ENCODE results near the gene CHDH.

Gene CHDH

GRCh38 chr3:53846134-53846850, at the start of gene CHDH, which contains the start of gene IL17RB:
CHDH (minus strand) TSS chr3:53846419; CDS start chr3:53824008, 22,411 bp downstream.
IL17RB (plus strand) TSS chr3:53846568; CDS start chr3:53846589, 21 bp downstream.
- Histone ChIP-seq H3K4me1 (ENCODE audit: control insufficient read depth, insufficient read depth, low read length) (no peaks in the 10 kb centered on the region), H3K27ac (ENCODE audit: low read depth, low read length) (no peak within 1 kb of the TSS), H3K9ac (ENCODE audit: low read length) (peak within 1 kb of the TSS; percentile 10), H3K4me3 (ENCODE audit: low read length) (peak within 1 kb of the TSS; percentile 65), H3K36me3 (ENCODE audit: control insufficient read depth, insufficient read depth, low read length) (no peaks in the 10 kb centered on the region), H3K27me3 (ENCODE audit: control insufficient read depth, insufficient read depth, low read length) (no peaks in the 10 kb centered on the region)

- no peaks in the 10 kb centered on the region for H3K36me3 ChIP-seq (ENCODE audit: control insufficient read depth, insufficient read depth, low read length)
- peak overlapping the region; percentile 90 for H3K27ac ChIP-seq (ENCODE audit: low read depth, low read length)
- H3K27me3 ChIP-seq (ENCODE audit: control insufficient read depth, insufficient read depth, low read length), result no peaks in the 10 kb centered on the region
- H3K4me1 ChIP-seq (ENCODE audit: control insufficient read depth, insufficient read depth, low read length), result peaks cover 11% of the 10 kb centered on the region
- H3K9ac ChIP-seq (ENCODE audit: low read length), result peak overlapping the region; percentile 52
- H3K4me3 ChIP-seq (ENCODE audit: low read length), result peak overlapping the region; percentile 76
Observed at GRCh38 chr3:53892286-53892637, 46.0 kb upstream of the CHDH start.

- H3K27ac ChIP-seq (ENCODE audit: low read depth, low read length), result peak within 1 kb of the TSS; percentile 90
- H3K4me3 ChIP-seq (ENCODE audit: low read length), result peak within 1 kb of the TSS; percentile 96
- H3K9ac ChIP-seq (ENCODE audit: low read length), result peak within 1 kb of the TSS; percentile 98
- H3K36me3 ChIP-seq (ENCODE audit: control insufficient read depth, insufficient read depth, low read length), result no peaks in the 10 kb centered on the region
- peaks cover 11% of the 10 kb centered on the region for H3K4me1 ChIP-seq (ENCODE audit: control insufficient read depth, insufficient read depth, low read length)
- H3K27me3 ChIP-seq (ENCODE audit: control insufficient read depth, insufficient read depth, low read length), result no peaks in the 10 kb centered on the region
Observed at GRCh38 chr3:53891497-53892285, 45.5 kb upstream of the CHDH start, which contains the start of gene SELENOK. SELENOK (minus strand) TSS chr3:53891859.

GRCh38 chr3:53890726-53891475, 44.7 kb upstream of the CHDH start:
- Histone ChIP-seq H3K36me3 (ENCODE audit: control insufficient read depth, insufficient read depth, low read length) (no peaks in the 10 kb centered on the region), H3K9ac (ENCODE audit: low read length) (peak overlapping the region; percentile 98), H3K27me3 (ENCODE audit: control insufficient read depth, insufficient read depth, low read length) (no peaks in the 10 kb centered on the region), H3K4me1 (ENCODE audit: control insufficient read depth, insufficient read depth, low read length) (peaks cover 11% of the 10 kb centered on the region), H3K4me3 (ENCODE audit: low read length) (peak overlapping the region; percentile 96), H3K27ac (ENCODE audit: low read depth, low read length) (peak overlapping the region; percentile 88)

GRCh38 chr3:53888232-53888631, 42.0 kb upstream of the CHDH start:
- H3K36me3 ChIP-seq (ENCODE audit: control insufficient read depth, insufficient read depth, low read length), result peaks cover 2% of the 10 kb centered on the region
- H3K27me3 ChIP-seq (ENCODE audit: control insufficient read depth, insufficient read depth, low read length), result no peaks in the 10 kb centered on the region
- no peak overlapping the region for H3K4me3 ChIP-seq (ENCODE audit: low read length)
- no peak overlapping the region for H3K9ac ChIP-seq (ENCODE audit: low read length)
- no peak overlapping the region for H3K27ac ChIP-seq (ENCODE audit: low read depth, low read length)
- H3K4me1 ChIP-seq (ENCODE audit: control insufficient read depth, insufficient read depth, low read length), result peaks cover 11% of the 10 kb centered on the region

GRCh38 chr3:53887446-53887845, 41.2 kb upstream of the CHDH start:
- Histone ChIP-seq H3K27me3 (ENCODE audit: control insufficient read depth, insufficient read depth, low read length) (no peaks in the 10 kb centered on the region), H3K36me3 (ENCODE audit: control insufficient read depth, insufficient read depth, low read length) (peaks cover 2% of the 10 kb centered on the region), H3K4me1 (ENCODE audit: control insufficient read depth, insufficient read depth, low read length) (peaks cover 11% of the 10 kb centered on the region)

GRCh38 chr3:53885239-53885638, 39.0 kb upstream of the CHDH start:
- no peak overlapping the region for H3K9ac ChIP-seq (ENCODE audit: low read length)
- H3K4me1 ChIP-seq (ENCODE audit: control insufficient read depth, insufficient read depth, low read length), result peaks cover 11% of the 10 kb centered on the region
- H3K36me3 ChIP-seq (ENCODE audit: control insufficient read depth, insufficient read depth, low read length), result peaks cover 2% of the 10 kb centered on the region
- H3K27me3 ChIP-seq (ENCODE audit: control insufficient read depth, insufficient read depth, low read length), result no peaks in the 10 kb centered on the region
- H3K4me3 ChIP-seq (ENCODE audit: low read length), result no peak overlapping the region
- no peak overlapping the region for H3K27ac ChIP-seq (ENCODE audit: low read depth, low read length)

More at GRCh38 chr3:53887446-53887845, 41.2 kb upstream of the CHDH start:
- no peak overlapping the region for H3K27ac ChIP-seq (ENCODE audit: low read depth, low read length)
- H3K9ac ChIP-seq (ENCODE audit: low read length), result no peak overlapping the region
- H3K4me3 ChIP-seq (ENCODE audit: low read length), result no peak overlapping the region

- H3K36me3 ChIP-seq (ENCODE audit: control insufficient read depth, insufficient read depth, low read length), result peaks cover 2% of the 10 kb centered on the region
- no peaks in the 10 kb centered on the region for H3K27me3 ChIP-seq (ENCODE audit: control insufficient read depth, insufficient read depth, low read length)
- H3K4me3 ChIP-seq (ENCODE audit: low read length), result no peak overlapping the region
- H3K4me1 ChIP-seq (ENCODE audit: control insufficient read depth, insufficient read depth, low read length), result peaks cover 6% of the 10 kb centered on the region
- no peak overlapping the region for H3K27ac ChIP-seq (ENCODE audit: low read depth, low read length)
- no peak overlapping the region for H3K9ac ChIP-seq (ENCODE audit: low read length)
Observed at GRCh38 chr3:53884623-53885022, 38.4 kb upstream of the CHDH start.

GRCh38 chr3:53883008-53883407, 36.8 kb upstream of the CHDH start:
- H3K4me3 ChIP-seq (ENCODE audit: low read length), result no peak overlapping the region
- H3K36me3 ChIP-seq (ENCODE audit: control insufficient read depth, insufficient read depth, low read length), result peaks cover 7% of the 10 kb centered on the region
- no peaks in the 10 kb centered on the region for H3K27me3 ChIP-seq (ENCODE audit: control insufficient read depth, insufficient read depth, low read length)
- peaks cover 6% of the 10 kb centered on the region for H3K4me1 ChIP-seq (ENCODE audit: control insufficient read depth, insufficient read depth, low read length)
- no peak overlapping the region for H3K27ac ChIP-seq (ENCODE audit: low read depth, low read length)
- no peak overlapping the region for H3K9ac ChIP-seq (ENCODE audit: low read length)

- Histone ChIP-seq H3K4me3 (ENCODE audit: low read length) (peak within 1 kb of the TSS; percentile 98), H3K27ac (ENCODE audit: low read depth, low read length) (peak within 1 kb of the TSS; percentile 86), H3K36me3 (ENCODE audit: control insufficient read depth, insufficient read depth, low read length) (peaks cover 15% of the 10 kb centered on the region), H3K9ac (ENCODE audit: low read length) (peak within 1 kb of the TSS; percentile 82), H3K4me1 (ENCODE audit: control insufficient read depth, insufficient read depth, low read length) (peaks cover 6% of the 10 kb centered on the region), H3K27me3 (ENCODE audit: control insufficient read depth, insufficient read depth, low read length) (no peaks in the 10 kb centered on the region)
Observed at GRCh38 chr3:53881691-53882593, 35.7 kb upstream of the CHDH start, which contains the start of gene ACTR8. ACTR8 (minus strand) TSS chr3:53882152; CDS start chr3:53882101, 51 bp downstream.

All from rectal smooth muscle tissue (tissue), 1 donor.